Left cardiac atrium (tissue), 4 donors: ENCODE measurements around the gene PPY. TPM values are rescaled to one million over a fixed set of nuclear protein-coding genes. Genes with fewer than 3 reads are reported as not detected.
"Not testable (repeated sequence)": the region's sequence is repeated elsewhere in the genome, so short reads cannot be mapped to it uniquely, and the experiment has no call there.

Experiments used
- ATAC-seq, 2 donors: fragments of 200-7000 bp; cut with Tn5 transposase; one replicate each; pipeline ENCODE4 v1.9.1; 2020; ENCODE audit warnings: mild to moderate bottlenecking in 2 of 2, moderate library complexity in 2 of 2
- DNase-seq: peaks from one replicate; pipeline ENCODE4 v3.0.0-alpha.2; 2020
- intact Hi-C, 2 donors: fragments of 100-400 bp; cut with DNase I; formaldehyde crosslinking; loops; one replicate each; pipeline versions ENCODE4 v1.14.1 to v1.15.1; 2022 to 2023
- long read RNA-seq: library from polyadenylated mRNA; unstranded; transcript quantifications from one replicate; pipeline ENCODE4 v2.0.0, GENCODE V29; 2021
- total RNA-seq, 2 donors: library from RNA; stranded (reverse); fragmentation: NEBNext Ultra II Directional; extraction: Animal tissue kit (Norgen Biotek cat#: 25700); gene quantifications; one replicate each; pipeline ENCODE4 v1.2.1, GENCODE V29; 2021
- donor health status: DM: no; HTN: yes; CAD: no.
- donor health status: DM: no; HTN: yes; CAD: no; lungs with severe emphysema.
- donor health status: DM: yes; HTN: yes; CAD: no.
- donor health status: Dilated cardiomyopathy.

Gene PPY, protein sequence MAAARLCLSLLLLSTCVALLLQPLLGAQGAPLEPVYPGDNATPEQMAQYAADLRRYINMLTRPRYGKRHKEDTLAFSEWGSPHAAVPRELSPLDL
- total RNA-seq = not detected
- long read RNA-seq = 0 reads

DNA sequence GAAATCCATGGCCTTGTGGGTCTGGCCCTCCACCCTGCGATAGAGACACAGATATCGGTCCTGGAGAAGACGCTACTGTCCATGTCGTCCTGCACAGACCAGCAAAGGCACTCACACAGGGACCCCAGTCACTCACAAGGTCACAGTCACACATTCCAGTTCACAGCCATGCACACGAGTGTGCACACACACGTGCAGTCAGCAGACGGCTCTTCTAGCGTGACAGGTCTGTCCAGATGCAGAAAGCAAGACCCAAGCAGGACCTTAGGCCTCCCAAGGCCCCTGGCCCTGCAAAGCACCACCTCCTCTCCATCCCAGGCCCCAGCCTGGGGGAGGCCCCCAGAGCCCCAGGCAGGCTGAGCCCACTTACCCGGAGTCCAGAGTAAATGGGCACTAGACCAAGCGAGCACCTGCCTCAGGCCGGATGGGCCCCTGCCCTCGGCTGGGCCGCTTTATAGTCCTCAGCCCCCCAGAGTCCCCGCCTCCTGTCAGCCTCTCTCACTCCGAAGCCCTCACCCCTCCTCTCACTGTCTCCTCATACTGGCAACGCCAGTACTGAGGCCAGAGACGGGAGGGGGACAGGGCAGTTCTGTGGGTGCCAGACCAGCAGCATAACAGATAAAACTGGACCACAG lies at the start of gene PPY:
Gene PPY, minus strand, starts transcription at position 426 of the 635 bp plus-strand sequence. CDS start 822 bp downstream, outside the sequence.
- DNase-seq (no peak), ATAC-seq (no peak)
- intact Hi-C loops = loop anchor here in 1 of 2 donors (5.0 kb wide), 1 partner anchor 175 kb away; no protein-coding TSS in a partner anchor

DNA sequence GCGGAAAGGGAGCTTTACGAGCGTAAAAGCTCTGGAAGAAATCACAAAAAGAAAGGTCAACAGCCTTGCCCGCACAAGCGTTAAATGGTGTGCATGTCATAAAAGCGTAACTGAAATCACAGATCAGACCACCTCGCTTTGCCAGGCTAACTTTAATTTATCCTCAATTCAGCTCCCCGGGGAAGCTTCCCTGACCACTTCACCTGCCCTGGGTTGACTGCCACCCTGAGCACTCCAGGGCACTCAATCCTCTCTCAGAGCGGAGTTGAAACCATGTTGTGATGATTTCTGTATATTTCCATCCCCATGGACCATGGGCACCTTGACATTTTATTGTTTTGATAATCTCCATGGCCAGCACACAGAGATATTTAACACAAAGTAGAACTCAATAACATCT lies 46.0 kb upstream of the PPY start:
- intact Hi-C loops = no loop called here
- DNase-seq (no peak), ATAC-seq (no peak)

DNA sequence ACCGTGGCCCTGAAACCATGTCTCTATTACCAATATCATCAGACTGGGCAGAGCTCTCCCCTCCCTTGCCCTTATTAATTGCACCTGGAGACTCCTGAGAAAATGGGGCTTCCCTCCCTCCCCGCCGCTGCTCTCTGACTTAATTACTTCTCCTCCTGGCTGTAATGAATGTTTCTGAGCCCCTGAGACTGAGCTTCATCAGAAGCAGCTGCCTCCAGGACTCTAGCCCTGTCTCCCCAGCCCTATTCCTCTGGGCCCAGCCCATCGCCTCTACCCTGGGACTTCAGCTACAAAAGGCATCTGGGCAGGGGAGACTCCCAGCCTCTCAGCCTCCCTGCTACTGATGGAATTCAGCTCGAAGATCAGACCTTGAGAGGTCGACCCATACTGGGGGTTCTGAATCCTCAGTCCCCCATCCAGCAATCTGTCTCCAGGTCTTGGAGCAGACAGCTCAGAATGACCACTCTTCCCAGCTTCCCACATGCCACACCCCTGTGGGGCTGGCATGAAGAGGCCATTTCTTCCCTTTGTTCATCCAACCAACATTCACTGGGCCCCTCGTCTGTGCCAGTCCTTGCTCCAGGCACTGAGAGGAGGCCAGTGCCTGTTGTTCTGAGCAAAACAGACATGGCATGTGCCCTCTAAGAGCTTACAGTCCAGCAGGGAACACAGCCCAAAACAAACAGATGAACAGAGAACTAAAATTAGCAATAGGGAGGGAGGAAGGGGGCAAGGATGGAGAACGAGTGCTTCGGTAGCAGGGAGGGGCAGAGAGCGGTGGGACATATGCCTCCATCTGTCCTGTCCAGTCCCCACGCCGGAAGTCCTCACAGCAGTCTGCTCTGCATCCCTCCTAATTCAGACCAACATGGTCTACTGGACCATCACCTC lies 45.1 kb upstream of the PPY start:
- DNase-seq (no peak), ATAC-seq (no peak)
- intact Hi-C loops = no loop called here

DNA sequence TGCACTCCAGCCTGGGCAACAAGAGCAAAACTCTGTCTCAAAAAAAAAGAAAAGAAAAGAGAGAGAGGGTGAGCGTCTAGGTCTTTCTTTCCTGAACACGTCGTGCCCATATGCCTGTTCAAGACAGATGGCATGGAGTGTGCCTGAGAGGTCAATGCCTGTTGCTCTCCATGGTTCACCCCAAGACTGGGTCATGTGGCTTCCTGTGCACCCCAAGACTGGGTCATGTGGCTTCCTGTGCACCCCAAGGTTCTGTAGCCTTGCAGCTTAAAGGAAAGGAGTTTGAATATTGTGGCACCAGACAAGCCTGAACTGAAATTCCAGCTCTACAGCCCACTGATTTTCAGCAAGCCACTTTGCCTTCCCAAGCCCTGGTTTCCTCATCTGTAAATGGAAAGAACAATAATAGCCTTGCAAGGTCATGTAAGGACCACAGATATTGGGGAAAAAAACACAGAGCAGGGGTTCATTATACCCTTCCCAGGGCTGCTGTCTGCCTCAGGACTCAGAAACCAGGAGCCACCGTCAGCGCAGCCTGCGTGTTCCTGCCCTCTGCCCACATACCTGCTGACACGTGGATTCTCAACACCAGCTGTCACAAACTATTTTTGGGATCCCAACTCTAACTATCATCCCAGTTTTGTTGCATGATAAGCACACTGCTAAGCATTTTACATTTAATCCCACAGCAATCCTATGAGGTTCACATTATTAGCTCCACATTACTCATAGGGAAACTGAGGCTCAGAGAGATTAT lies 44.1 kb upstream of the PPY start:
- intact Hi-C loops = no loop called here
- DNase-seq (no peak), ATAC-seq (peak in 1 of 2 donors; percentile 54)

DNA sequence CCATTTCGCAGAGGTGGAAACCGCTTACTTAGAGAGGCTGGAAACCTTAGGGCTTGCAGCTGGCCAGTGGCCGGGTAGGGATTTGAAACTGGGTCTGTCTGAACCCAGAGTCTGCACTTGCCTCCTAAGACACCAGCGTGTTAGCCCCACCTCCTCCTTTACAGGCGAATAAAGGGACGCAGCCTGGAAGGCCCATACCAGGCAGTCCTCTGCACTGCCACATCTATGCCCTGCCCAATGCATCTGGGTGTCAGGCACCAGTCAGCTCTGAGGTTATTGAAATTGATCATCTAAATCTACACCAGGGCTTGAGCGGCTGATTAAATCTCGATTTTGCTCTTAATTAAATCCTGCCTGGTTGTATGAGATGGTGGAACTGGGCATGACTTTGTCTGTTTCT lies 42.2 kb upstream of the PPY start:
- DNase-seq (no peak), ATAC-seq (peak in 1 of 2 donors; percentile 21)
- intact Hi-C loops = no loop called here

DNA sequence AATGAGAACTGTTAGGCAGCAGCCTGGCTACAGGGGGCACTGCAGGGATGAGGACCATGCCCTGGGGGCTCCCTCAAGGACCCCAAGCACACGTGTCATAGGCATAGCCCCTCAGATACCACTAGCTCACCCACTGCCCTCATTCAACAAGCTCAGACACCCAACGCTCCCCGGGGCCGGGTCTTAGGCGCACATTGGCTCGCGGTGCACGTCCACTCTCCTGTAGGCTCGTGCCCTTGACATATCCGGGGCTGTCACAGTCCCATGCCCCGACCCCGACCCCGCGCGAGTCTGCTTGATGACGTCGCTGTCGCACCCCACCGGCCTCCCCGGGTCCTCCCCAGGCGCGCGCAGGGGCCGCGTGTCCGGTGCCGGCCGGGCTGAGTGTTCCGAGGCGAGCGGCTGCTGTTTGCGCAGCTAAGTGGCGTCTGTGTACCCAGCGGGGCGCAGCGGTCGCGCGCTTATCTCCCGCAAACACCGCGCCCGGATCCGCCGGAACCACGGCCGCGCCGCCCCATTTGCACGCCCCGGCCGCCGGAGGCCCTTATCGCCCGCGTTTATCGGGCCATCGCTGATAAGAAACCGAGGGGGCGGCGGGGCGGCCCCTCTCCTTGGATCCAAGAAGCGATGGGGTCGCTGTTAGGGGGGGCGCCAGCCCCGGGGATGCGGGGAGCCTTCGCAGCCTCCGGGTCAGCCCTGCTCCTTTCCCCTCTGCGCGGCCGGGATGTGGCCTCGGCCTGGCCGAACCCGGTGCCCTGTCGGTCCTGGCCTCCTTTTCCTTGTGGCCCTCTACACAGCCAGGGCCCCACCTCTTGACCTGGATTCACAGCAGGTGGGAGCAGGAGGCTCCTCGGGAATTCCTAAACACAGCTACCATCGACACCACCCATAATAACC lies 41.5 kb upstream of the PPY start:
- ATAC-seq (peak; percentile 62 to 66), DNase-seq (peak; percentile 33)
- intact Hi-C loops = no loop called here

DNA sequence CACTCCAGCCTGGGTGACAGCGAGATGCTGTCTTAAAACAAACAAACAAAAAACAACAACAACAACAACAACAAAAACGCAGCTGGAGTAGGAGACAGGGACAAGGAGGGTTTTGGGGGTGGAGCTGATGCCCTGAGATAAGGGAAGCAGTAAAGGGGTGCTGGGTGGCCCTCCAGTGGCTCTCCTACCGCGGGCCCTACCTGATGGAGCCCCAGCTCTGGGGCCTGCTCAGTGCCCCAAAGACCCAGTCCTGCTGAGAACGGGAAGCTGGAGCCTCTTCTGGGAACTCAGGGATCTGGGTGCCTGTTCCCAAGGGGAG lies 40.9 kb upstream of the PPY start:
- no peak for DNase-seq
- no peak for ATAC-seq
- intact Hi-C loops = no loop called here

DNA sequence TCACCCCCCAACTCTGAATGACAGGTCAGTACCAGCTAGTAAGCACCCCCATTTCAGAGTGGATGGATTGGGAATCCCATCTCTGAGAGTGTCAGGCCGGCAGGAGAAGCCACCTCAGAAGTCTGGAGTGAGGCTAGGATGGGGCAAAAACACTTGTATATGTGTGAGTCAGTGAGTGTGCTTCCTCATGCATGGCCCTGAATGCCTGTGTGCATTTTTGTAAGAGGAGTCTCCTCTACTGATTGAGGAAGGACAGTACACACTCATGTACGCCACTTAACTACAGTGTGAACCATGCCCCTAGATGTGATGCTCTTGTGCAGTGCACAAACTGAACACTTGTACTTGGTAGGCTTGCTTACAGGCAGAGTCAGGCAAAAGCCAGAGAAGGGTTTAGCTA lies 39.9 kb upstream of the PPY start:
- DNase-seq = no peak
- intact Hi-C loops = no loop called here
- ATAC-seq = no peak

DNA sequence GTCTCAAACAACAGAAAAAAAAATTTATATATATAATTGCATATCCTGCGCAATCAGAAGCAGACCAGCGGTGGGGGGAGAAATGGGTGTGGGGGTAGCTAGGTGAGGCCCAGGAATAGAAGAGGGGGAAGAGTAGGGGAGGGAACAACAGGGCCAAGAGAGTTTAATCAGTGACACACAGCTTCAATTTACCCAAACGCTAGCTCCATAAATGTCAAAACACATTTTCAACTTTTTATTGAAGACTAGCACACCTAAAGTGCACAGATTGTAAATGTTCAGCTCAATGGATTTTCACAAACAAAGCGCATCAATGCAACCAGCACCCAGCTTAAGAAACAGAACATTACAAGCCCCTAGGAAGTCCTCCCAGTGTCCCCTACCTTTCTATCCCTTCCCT lies 37.4 kb upstream of the PPY start:
- ATAC-seq = no peak
- DNase-seq = no peak
- intact Hi-C loops = no loop called here

DNA sequence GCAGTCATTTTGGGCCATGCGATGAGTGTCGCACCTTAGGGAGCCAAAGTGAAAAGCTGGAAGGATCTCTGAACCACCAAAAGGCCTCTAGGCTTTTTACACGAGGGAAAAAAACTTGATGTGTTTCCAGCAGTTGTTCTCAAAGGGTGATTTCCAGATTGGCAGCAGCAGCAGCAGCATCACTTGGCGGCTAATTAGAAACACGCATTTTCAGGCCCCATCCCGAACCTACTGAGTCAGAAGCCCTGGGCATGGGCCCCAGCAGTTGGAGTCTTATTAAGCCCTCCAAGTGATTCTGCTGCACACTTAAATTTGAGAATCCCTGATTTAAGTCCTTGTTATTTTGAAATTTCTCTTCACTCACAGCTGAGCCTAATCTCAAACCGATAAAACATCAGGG lies 36.7 kb upstream of the PPY start:
- ATAC-seq = no peak
- intact Hi-C loops = no loop called here
- DNase-seq = no peak

DNA sequence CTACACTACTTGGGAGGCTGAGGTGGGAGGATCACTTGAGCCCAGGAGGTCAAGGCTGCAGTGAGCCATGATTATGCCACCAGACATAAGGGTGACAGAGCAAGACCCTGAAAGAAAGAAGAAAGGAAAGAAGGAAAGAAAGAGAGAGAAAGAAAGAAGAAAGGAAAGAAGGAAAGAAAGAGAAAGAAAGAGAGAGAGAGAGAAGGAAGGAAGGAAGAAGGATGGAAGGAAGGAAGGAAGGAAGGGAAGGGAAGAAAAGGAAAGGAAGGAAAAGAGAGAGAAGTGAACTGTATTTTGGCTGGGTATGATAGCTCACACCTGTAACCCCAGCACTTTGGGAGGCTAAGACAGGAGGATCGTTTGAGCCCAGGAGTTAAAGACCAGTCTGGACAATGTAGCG lies 35.8 kb upstream of the PPY start:
- DNase-seq (no peak), ATAC-seq (no peak)
- intact Hi-C loops = no loop called here

DNA sequence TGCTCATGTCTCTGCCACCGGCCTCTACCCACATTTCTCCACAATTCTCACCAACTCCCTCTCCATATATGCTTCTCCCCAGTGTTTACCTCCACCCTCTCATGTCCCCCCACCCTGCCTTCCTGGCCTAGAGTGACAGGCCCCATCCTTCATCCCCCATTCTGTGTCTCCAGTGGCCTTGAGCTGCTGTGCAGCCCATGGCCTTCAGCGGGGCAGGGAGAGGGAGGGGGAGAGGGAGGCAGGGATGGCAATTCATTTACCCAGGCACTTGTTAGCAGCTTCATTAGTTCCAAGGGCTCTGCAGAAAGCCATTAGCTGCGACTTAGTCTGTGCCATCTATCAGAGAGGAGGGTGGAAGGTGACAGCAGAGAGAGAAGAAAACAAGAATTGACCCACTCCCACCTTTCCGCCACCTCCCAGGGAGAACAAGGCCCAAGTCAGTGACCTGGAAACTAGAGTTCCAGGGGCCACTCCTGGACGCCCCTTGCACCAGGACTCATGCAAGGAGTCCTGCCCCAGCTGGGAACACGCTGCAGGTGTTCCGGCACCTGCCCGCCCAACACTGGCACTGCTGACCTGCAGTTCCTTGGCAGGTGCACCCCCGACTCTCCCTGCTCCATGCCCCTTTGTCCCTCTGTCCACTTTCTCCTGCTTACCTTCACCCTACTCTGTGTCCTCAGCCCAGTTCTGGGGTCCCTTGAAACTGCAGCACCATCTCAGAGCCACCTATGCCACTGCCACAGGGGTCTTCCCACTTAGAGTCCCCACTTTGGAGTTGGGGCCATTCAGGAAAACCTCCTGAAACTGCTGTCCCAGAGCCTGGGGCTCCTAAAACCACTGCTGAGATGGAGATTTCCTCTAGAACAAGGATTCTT lies 34.9 kb upstream of the PPY start:
- no peak for DNase-seq
- no peak for ATAC-seq
- intact Hi-C loops = no loop called here

DNA sequence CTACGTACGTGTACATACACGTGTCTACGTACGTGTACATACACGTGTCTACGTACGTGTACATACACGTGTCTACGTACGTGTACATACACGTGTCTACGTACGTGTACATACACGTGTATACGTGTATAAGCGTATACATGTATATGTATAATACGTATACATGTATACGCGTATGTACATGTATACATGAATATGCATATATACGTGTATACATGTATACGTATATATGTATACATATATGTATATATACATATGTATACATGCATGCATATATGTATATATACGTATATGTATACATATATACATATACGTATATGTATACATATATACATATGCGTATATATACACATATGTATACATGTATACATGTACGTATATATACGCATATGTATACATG lies 33.6 kb upstream of the PPY start:
- ATAC-seq = no peak
- DNase-seq = no peak
- intact Hi-C loops = no loop called here

DNA sequence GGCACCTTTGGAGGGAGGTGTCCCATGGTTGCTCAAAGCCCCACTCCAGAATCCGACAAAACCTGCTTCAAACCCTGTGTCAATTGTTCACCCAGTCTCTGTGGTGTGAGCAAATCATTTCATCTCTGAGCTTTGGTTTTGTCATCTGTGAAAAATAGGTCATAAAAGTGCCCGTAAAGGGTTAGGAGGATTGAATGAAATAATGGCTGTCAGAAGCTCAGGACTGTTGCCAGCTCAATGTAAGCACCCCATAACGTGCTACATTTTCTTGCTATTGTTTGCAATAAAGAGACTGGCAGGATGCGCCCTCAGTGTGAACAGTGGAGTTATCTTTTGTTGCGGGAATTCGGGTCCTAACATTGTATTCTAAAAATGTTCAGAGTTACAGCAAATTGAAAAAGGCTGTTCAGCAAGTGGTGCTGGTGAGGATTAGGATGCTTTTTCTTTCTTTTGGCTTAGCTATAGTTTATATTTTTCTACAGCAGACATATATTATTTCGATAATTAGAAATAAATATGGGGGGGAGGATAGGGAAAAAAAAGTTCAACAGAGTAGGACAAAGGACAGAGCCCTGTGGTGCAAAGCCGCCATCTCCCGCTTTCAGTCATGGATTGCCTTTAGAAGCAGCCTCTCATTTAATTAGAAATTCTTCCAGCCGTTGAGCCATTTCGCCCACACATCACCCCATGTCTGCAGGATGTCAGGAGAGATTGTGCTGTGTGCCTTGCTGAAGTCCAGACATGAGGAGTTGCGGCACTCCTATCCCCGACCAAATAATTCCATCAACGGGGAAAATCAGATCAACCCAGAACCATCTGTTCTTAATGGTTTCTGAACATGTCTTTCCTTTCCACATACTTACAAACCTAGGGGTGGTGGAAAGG lies 32.3 kb upstream of the PPY start:
- DNase-seq = no peak
- intact Hi-C loops = no loop called here
- no peak for ATAC-seq

DNA sequence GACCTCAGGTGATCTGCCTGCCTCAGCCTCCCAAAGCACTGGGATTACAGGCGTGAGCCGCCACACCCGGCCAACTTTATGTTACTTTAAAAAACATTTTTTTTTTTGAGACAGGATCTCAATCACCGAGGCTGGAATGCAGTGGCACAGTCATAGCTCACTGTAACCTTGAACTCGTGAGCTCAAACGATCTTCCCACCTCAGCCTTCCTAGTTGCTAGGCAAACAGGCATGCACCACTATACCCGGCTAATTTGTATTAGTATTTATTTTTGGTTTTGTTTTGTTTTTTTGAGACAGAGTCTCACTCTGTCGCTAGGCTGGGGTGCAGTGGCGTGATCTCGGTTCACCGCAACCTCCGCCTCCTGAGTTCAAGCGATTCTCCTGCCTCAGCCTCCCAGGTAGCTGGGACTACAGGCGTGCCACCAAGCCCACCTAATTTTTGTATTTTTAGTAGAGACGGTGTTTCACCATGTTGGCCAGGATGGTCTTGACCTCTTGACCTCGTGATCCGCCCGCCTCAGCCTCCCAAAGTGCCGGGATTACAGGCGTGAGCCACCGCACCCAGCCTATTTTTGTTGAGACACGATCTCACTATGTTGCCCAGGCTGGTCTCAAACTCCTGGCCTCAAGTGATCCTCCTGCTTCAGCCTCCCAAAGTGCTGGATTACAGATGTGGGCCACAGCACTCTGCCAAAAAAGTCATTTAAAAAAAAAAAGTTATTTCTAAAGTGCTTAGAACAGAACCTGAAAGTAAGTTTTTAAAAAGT lies 30.4 kb upstream of the PPY start:
- ATAC-seq, DNase-seq, intact Hi-C loops: not testable (repeated sequence)

DNA sequence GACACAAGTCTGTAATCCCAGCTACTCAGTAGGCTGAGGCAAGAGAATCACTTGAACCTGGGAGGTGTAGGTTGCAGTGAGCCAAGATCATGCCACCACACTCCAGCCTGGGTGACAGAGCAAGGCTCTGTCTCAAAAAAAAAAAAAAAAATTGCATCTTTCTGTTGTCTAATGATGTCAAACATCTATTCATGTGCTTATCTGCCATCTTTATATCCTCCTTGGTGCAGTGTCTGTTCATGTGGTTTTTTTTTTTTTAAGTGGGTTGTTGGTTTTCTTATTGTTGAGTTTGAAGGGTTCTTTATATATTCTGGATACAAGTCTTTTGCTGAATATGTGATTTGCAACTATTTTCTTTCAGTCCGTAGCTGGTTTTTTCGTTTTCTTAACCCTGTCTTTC lies 29.2 kb upstream of the PPY start:
- intact Hi-C loops, ATAC-seq, DNase-seq: not testable (repeated sequence)
